HepG2 (cell line): Measurements from ENCODE around the gene SNN. TPM values are rescaled to one million over a fixed set of nuclear protein-coding genes. Genes with fewer than 3 reads are reported as not detected.

Source experiments
- AHR ChIP-seq: IDR thresholded peaks from 2 replicates; pipeline ENCODE4 v1.6.1; 2018; ENCODE audit warnings: missing genetic modification reagents, missing compliant biosample characterization
- BORCS8-MEF2B ChIP-seq: sonication (generic); formaldehyde crosslinking; IDR thresholded peaks from 2 replicates; pipeline ENCODE4 v1.8.0; 2022; ENCODE audit warnings: mild to moderate bottlenecking, missing genetic modification reagents
- FOXC1 ChIP-seq: sonication (generic); formaldehyde crosslinking; IDR thresholded peaks from 2 replicates; pipeline ENCODE4 v1.8.0; 2022; ENCODE audit warnings: mild to moderate bottlenecking, missing genetic modification reagents, borderline replicate concordance
- GATAD1 ChIP-seq: IDR thresholded peaks from 2 replicates; pipeline ENCODE4 v1.6.1; 2016; ENCODE audit warnings: missing genetic modification reagents, missing compliant biosample characterization
- HOXA5 ChIP-seq: sonication (generic); formaldehyde crosslinking; IDR thresholded peaks from 2 replicates; pipeline ENCODE4 v1.4.0; 2020; ENCODE audit warnings: missing genetic modification reagents
- MAZ ChIP-seq, 2 experiments: sonication (generic) in 1 of 2; formaldehyde crosslinking in 1 of 2; IDR thresholded peaks; 2 replicates each; pipeline versions ENCODE4 v1.5.0 to v1.6.1; 2012 to 2020; ENCODE audit warnings: low read depth in 2 of 2, mild to moderate bottlenecking in 2 of 2, borderline replicate concordance in 1 of 2, improper control_type of control experiment in 1 of 2, low read length in 1 of 2, missing genetic modification reagents in 1 of 2, moderate library complexity in 1 of 2
- PAX8 ChIP-seq: sonication (generic); formaldehyde crosslinking; IDR thresholded peaks from 2 replicates; pipeline ENCODE4 v1.8.0; 2022; ENCODE audit warnings: mild to moderate bottlenecking, missing genetic modification reagents, borderline replicate concordance
- SOX13 ChIP-seq, 3 experiments: fragments of 450-650 bp in 1 of 3; sonication (generic) in 1 of 3; formaldehyde crosslinking in 1 of 3; IDR thresholded peaks in 2 of 3; conservative IDR thresholded peaks in 1 of 3; 2 replicates each; pipeline versions ENCODE4 v1.5.0 to v1.6.1; 2016 to 2020; ENCODE audit warnings: antibody characterized with exemption in 1 of 3, mild to moderate bottlenecking in 1 of 3, missing compliant biosample characterization in 1 of 3, missing genetic modification reagents in 1 of 3, moderate library complexity in 1 of 3
- ZNF367 ChIP-seq: sonication (generic); formaldehyde crosslinking; IDR thresholded peaks from 2 replicates; pipeline ENCODE4 v1.4.0; 2020; ENCODE audit warnings: missing genetic modification reagents, borderline replicate concordance
- ZNF616 ChIP-seq: sonication (generic); formaldehyde crosslinking; IDR thresholded peaks from 2 replicates; pipeline ENCODE4 v1.5.0; 2020; ENCODE audit warnings: low read depth, mild to moderate bottlenecking, missing genetic modification reagents
- ZSCAN20 ChIP-seq: sonication (generic); formaldehyde crosslinking; IDR thresholded peaks from 2 replicates; pipeline ENCODE4 v1.4.0; 2020; ENCODE audit warnings: missing genetic modification reagents, mild to moderate bottlenecking, borderline replicate concordance
- polyA plus RNA-seq, 8 experiments: library from polyadenylated mRNA; depleted of rRNA in 3 of 8; stranded (reverse) in 7 of 8; unstranded in 1 of 8; fragments of >200 nt; fragmentation: Illumina TruSeq in 4 of 8; extraction: Trizol in 4 of 8; gene quantifications; 2 replicates each; pipeline versions ENCODE4 v1.2.1 to v1.2.3, GENCODE V29; 2011 to 2016; ENCODE audit warnings: low read depth in 4 of 8, missing spikeins in 1 of 8, mixed read lengths in 1 of 8; ENCODE audit not compliant: insufficient read depth in 1 of 8
- total RNA-seq, 5 experiments: library from RNA; depleted of rRNA; stranded (reverse); fragments of >200 nt; fragmentation: Illumina TruSeq; extraction: Trizol; gene quantifications; 2 replicates each; pipeline ENCODE4 v1.2.3, GENCODE V29; 2016; ENCODE audit warnings: low read depth in 1 of 5
- TF ChIP-seq, protein P1 (sequence below): IDR thresholded peaks from 2 replicates; pipeline ENCODE4 v1.6.1; 2016; ENCODE audit warnings: low read depth, missing genetic modification reagents, missing compliant biosample characterization

Gene SNN
- total and polyA plus RNA-seq, 2 of the 13 experiments (the other 11 are each of a cell fraction or from before 2014, with no cell fraction given): 5.2 to 8.4 TPM

DNA sequence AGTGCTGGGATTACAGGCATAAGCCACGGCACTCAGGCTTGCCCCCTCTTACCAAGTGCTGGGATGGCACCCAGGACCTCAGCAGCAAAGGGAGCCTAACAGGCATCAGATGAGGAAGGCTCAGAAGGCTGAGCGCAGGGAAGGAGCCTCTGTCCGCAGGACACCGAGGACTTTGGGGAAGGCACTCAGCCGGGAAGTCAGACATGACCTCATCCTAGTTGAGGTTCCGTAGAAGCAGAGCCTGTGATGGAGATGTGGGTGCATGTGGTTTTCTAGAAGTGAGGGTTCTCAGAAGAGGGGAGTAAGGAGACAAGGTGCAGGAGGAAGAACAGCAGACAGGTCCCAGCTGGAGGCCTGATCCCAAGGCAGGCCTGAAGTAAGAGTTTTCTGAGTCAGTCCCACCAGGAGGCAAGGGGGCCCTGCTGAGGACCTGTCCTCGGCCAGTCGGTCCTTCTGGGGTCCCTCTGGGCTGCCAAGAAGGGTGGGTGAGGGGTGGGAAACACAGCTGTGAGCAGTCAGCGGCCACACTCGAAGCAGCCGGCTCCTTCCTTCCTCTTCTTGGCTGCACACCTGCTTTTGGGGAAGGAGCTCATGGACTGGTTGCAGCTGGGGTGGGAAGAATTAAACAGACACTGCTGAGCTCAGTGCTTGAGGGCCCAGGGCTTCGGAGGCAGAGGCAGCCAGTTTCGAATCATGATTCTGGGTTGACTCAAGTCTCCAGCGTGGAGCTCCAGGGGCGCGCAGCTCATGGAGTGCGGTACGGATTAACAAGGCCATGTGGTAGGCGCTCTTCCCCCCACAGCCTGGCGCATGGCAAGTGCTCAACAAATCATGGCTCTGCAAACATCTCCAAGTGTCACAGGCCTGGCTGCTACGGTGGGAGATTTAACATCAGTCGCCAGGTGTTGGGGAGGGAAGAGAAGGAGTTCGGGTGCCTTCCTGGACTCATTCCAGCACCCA is 38.9 kb upstream of the SNN start (continued):
- TF ChIP-seq, protein P1, sequence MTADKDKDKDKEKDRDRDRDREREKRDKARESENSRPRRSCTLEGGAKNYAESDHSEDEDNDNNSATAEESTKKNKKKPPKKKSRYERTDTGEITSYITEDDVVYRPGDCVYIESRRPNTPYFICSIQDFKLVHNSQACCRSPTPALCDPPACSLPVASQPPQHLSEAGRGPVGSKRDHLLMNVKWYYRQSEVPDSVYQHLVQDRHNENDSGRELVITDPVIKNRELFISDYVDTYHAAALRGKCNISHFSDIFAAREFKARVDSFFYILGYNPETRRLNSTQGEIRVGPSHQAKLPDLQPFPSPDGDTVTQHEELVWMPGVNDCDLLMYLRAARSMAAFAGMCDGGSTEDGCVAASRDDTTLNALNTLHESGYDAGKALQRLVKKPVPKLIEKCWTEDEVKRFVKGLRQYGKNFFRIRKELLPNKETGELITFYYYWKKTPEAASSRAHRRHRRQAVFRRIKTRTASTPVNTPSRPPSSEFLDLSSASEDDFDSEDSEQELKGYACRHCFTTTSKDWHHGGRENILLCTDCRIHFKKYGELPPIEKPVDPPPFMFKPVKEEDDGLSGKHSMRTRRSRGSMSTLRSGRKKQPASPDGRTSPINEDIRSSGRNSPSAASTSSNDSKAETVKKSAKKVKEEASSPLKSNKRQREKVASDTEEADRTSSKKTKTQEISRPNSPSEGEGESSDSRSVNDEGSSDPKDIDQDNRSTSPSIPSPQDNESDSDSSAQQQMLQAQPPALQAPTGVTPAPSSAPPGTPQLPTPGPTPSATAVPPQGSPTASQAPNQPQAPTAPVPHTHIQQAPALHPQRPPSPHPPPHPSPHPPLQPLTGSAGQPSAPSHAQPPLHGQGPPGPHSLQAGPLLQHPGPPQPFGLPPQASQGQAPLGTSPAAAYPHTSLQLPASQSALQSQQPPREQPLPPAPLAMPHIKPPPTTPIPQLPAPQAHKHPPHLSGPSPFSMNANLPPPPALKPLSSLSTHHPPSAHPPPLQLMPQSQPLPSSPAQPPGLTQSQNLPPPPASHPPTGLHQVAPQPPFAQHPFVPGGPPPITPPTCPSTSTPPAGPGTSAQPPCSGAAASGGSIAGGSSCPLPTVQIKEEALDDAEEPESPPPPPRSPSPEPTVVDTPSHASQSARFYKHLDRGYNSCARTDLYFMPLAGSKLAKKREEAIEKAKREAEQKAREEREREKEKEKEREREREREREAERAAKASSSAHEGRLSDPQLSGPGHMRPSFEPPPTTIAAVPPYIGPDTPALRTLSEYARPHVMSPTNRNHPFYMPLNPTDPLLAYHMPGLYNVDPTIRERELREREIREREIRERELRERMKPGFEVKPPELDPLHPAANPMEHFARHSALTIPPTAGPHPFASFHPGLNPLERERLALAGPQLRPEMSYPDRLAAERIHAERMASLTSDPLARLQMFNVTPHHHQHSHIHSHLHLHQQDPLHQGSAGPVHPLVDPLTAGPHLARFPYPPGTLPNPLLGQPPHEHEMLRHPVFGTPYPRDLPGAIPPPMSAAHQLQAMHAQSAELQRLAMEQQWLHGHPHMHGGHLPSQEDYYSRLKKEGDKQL (CRISPR knock-in tag): no peak
- TF ChIP-seq ZNF616: no peak
- TF ChIP-seq ZSCAN20: no peak
- TF ChIP-seq AHR (CRISPR knock-in tag): 0 out of 2 replicates have a peak, but pooled peaks have one; percentile 14
- TF ChIP-seq GATAD1 (CRISPR knock-in tag): no peak
- TF ChIP-seq HOXA5 (CRISPR knock-in tag): no peak
- TF ChIP-seq BORCS8-MEF2B (CRISPR knock-in tag): no peak
- 0 out of 2 replicates have a peak, but pooled peaks have one; percentile 8 for TF ChIP-seq ZNF367
- TF ChIP-seq MAZ (IDR thresholded peaks at IDR 0.05; ENCODE audit: borderline replicate concordance, low read depth, low read length): no peak
- no peak for TF ChIP-seq MAZ (CRISPR knock-in tag; IDR thresholded peaks at IDR 0.05; ENCODE audit: low read depth)
- no peak for TF ChIP-seq SOX13 (IDR thresholded peaks at IDR 0.05)
- no peak for TF ChIP-seq SOX13 (CRISPR knock-in tag; conservative IDR thresholded peaks at IDR 0.05 in 1 of 2, IDR thresholded peaks at IDR 0.05 in 1 of 2)
- no peak for TF ChIP-seq PAX8 (CRISPR knock-in tag)
- TF ChIP-seq FOXC1: no peak
